K562 (cell line): ENCODE data around the gene UFSP1. TPM values are rescaled to one million over a fixed set of nuclear protein-coding genes. Genes with fewer than 3 reads are reported as not detected.

Experiments
- HEY1 ChIP-seq: fragments of 250-450 bp; sonication (Bioruptor Pico); IDR thresholded peaks from 2 replicates; pipeline ENCODE4 v1.5.0; 2020; ENCODE audit warnings: mild to moderate bottlenecking, moderate library complexity, borderline replicate concordance
- HIVEP1 ChIP-seq: fragments of 250-450 bp; sonication (Bioruptor Pico); IDR thresholded peaks from 2 replicates; pipeline ENCODE4 v1.4.0; 2020; ENCODE audit warnings: mild to moderate bottlenecking
- IFI16 ChIP-seq: fragments of 250-450 bp; sonication (Bioruptor Pico); IDR thresholded peaks from 2 replicates; pipeline ENCODE4 v2.1.2; 2022; ENCODE audit warnings: mild to moderate bottlenecking, inconsistent platforms
- JUN ChIP-seq, 2 experiments: sonication (generic) in 1 of 2; formaldehyde crosslinking in 1 of 2; IDR thresholded peaks; 2 replicates each; pipeline versions ENCODE4 v1.6.1 to v1.8.0; 2012 to 2022; ENCODE audit warnings: borderline replicate concordance in 2 of 2, mild to moderate bottlenecking in 2 of 2, improper control_type of control experiment in 1 of 2, low read depth in 1 of 2, low read length in 1 of 2, missing genetic modification reagents in 1 of 2
- PCBP2 ChIP-seq: fragments of 200-400 bp; formaldehyde crosslinking; IDR thresholded peaks from 2 replicates; pipeline ENCODE4 v1.6.1; 2018; ENCODE audit warnings: low read length, low read depth, mild to moderate bottlenecking, moderate library complexity; ENCODE audit not compliant: poor library complexity, severe bottlenecking
- RBM22 ChIP-seq: fragments of 200-400 bp; formaldehyde crosslinking; IDR thresholded peaks from 2 replicates; pipeline ENCODE4 v1.6.1; 2018; ENCODE audit warnings: low read length, low read depth; ENCODE audit not compliant: poor library complexity, severe bottlenecking
- SIN3B ChIP-seq: fragments of 450-650 bp; IDR thresholded peaks from 2 replicates; pipeline ENCODE4 v1.6.1; 2017; ENCODE audit warnings: low read depth, mild to moderate bottlenecking, moderate library complexity
- SRSF3 ChIP-seq: fragments of 200-400 bp; formaldehyde crosslinking; IDR thresholded peaks from 2 replicates; pipeline ENCODE4 v1.6.1; 2016; ENCODE audit warnings: mild to moderate bottlenecking, low read length, moderate library complexity; ENCODE audit not compliant: insufficient read depth
- ZNF644 ChIP-seq: fragments of 200-800 bp; sonication (Bioruptor generic); IDR thresholded peaks from 2 replicates; pipeline ENCODE4 v1.6.1; 2016; ENCODE audit warnings: low read depth, missing genetic modification characterization, missing compliant biosample characterization
- ZNF695 ChIP-seq: fragments of 450-650 bp; formaldehyde crosslinking; IDR thresholded peaks from 2 replicates; pipeline ENCODE4 v1.4.0; 2020; ENCODE audit warnings: mild to moderate bottlenecking, moderate library complexity
- ZNF830 ChIP-seq: fragments of 250-450 bp; sonication (Bioruptor Pico); IDR thresholded peaks from 2 replicates; pipeline ENCODE4 v1.5.0; 2021; ENCODE audit warnings: mild to moderate bottlenecking
- polyA plus RNA-seq, 8 experiments: library from polyadenylated mRNA; depleted of rRNA in 4 of 8; stranded (reverse) in 5 of 8; unstranded in 3 of 8; fragments of >200 nt; fragmentation: Nextera tagmentation in 2 of 8; fragmentation: Illumina TruSeq in 1 of 8; extraction: Ambion mirVana in 2 of 8; extraction: Trizol in 1 of 8; gene quantifications; 2 replicates each; pipeline versions ENCODE4 v1.2.1 to v1.2.3, GENCODE V29; 2011 to 2014; ENCODE audit warnings: inconsistent platforms in 1 of 8, missing spikeins in 1 of 8
- total RNA-seq, 7 experiments: library from RNA; depleted of rRNA in 6 of 7; stranded (reverse); fragments of >200 nt in 6 of 7; fragmentation: Illumina TruSeq in 2 of 7; extraction: Trizol in 2 of 7; gene quantifications; 2 replicates each; pipeline versions ENCODE4 v1.2.1 to v1.2.3, GENCODE V29; 2011 to 2021; ENCODE audit warnings: low replicate concordance in 1 of 7
- TF ChIP-seq, protein P1 (sequence below): fragments of 250-450 bp; sonication (Bioruptor Pico); IDR thresholded peaks from 2 replicates; pipeline ENCODE4 v1.4.0; 2020; ENCODE audit warnings: borderline replicate concordance
- TF ChIP-seq, protein P2 (sequence below): fragments of 450-650 bp; IDR thresholded peaks from 2 replicates; pipeline ENCODE4 v1.6.1; 2016; ENCODE audit warnings: mild to moderate bottlenecking
- TF ChIP-seq, protein P3 (sequence below), 2 experiments: fragments of 450-650 bp; IDR thresholded peaks; 2 replicates each; pipeline ENCODE4 v1.6.1; 2016; ENCODE audit warnings: mild to moderate bottlenecking in 2 of 2, borderline replicate concordance in 1 of 2, low read depth in 1 of 2, moderate library complexity in 1 of 2

Gene UFSP1
- total and polyA plus RNA-seq, 9 of the 15 experiments (the other 6 are each of a cell fraction or from before 2014, with no cell fraction given) = 0.50 to 18.8 (median 2.1) TPM

DNA sequence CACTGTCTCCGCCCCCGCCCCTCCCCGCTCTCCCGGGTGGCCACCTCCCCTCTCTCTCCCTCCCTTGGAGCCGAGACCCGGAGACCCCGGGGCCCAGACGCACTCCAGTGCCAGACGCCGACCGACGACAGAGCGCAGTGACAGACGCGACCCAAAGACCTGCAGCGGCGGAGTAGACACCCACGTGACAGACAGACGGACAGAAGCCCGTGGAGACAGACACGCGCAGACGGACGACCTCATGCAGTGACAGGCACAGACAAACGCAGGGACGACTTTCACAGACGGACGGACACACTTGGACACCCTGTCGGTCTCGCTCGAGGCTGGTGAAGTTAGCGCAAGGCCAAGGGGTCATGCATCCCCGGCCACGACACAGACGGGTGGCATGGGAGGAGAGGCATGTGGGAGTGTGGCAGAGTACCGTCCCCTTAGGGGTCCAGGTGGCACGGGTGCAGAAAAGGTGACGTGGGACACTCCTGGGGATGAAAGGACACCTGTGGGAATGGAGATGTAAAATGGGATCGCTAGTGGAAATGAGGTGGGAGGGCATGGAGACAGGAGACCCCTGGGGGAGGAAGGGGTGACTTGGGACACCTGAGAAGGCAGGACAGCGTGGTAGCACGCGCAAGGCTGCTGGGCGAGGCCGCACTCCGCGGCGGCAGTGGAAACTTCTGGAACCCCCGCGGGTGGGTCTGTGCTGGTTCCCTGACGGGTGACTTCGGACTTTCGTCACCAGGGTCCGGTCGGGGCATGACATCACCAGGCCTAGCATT, 6.6 kb upstream of the UFSP1 start (continued):
- TF ChIP-seq, protein P1, sequence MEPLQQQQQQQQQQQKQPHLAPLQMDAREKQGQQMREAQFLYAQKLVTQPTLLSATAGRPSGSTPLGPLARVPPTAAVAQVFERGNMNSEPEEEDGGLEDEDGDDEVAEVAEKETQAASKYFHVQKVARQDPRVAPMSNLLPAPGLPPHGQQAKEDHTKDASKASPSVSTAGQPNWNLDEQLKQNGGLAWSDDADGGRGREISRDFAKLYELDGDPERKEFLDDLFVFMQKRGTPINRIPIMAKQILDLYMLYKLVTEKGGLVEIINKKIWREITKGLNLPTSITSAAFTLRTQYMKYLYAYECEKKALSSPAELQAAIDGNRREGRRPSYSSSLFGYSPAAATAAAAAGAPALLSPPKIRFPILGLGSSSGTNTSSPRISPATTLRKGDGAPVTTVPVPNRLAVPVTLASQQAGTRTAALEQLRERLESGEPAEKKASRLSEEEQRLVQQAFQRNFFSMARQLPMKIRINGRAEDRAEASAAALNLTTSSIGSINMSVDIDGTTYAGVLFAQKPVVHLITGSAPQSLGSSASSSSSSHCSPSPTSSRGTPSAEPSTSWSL = no peak
- no peak for TF ChIP-seq SIN3B
- no peak for TF ChIP-seq ZNF695 (CRISPR knock-in tag)
- peak; percentile 70 for TF ChIP-seq JUN (IDR thresholded peaks at IDR 0.05; ENCODE audit: borderline replicate concordance, low read depth, low read length)
- TF ChIP-seq JUN (CRISPR knock-in tag; IDR thresholded peaks at IDR 0.05; ENCODE audit: borderline replicate concordance) = no peak
- TF ChIP-seq, protein P2, sequence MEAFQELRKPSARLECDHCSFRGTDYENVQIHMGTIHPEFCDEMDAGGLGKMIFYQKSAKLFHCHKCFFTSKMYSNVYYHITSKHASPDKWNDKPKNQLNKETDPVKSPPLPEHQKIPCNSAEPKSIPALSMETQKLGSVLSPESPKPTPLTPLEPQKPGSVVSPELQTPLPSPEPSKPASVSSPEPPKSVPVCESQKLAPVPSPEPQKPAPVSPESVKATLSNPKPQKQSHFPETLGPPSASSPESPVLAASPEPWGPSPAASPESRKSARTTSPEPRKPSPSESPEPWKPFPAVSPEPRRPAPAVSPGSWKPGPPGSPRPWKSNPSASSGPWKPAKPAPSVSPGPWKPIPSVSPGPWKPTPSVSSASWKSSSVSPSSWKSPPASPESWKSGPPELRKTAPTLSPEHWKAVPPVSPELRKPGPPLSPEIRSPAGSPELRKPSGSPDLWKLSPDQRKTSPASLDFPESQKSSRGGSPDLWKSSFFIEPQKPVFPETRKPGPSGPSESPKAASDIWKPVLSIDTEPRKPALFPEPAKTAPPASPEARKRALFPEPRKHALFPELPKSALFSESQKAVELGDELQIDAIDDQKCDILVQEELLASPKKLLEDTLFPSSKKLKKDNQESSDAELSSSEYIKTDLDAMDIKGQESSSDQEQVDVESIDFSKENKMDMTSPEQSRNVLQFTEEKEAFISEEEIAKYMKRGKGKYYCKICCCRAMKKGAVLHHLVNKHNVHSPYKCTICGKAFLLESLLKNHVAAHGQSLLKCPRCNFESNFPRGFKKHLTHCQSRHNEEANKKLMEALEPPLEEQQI = no peak
- no peak for TF ChIP-seq PCBP2
- TF ChIP-seq, protein P3, sequence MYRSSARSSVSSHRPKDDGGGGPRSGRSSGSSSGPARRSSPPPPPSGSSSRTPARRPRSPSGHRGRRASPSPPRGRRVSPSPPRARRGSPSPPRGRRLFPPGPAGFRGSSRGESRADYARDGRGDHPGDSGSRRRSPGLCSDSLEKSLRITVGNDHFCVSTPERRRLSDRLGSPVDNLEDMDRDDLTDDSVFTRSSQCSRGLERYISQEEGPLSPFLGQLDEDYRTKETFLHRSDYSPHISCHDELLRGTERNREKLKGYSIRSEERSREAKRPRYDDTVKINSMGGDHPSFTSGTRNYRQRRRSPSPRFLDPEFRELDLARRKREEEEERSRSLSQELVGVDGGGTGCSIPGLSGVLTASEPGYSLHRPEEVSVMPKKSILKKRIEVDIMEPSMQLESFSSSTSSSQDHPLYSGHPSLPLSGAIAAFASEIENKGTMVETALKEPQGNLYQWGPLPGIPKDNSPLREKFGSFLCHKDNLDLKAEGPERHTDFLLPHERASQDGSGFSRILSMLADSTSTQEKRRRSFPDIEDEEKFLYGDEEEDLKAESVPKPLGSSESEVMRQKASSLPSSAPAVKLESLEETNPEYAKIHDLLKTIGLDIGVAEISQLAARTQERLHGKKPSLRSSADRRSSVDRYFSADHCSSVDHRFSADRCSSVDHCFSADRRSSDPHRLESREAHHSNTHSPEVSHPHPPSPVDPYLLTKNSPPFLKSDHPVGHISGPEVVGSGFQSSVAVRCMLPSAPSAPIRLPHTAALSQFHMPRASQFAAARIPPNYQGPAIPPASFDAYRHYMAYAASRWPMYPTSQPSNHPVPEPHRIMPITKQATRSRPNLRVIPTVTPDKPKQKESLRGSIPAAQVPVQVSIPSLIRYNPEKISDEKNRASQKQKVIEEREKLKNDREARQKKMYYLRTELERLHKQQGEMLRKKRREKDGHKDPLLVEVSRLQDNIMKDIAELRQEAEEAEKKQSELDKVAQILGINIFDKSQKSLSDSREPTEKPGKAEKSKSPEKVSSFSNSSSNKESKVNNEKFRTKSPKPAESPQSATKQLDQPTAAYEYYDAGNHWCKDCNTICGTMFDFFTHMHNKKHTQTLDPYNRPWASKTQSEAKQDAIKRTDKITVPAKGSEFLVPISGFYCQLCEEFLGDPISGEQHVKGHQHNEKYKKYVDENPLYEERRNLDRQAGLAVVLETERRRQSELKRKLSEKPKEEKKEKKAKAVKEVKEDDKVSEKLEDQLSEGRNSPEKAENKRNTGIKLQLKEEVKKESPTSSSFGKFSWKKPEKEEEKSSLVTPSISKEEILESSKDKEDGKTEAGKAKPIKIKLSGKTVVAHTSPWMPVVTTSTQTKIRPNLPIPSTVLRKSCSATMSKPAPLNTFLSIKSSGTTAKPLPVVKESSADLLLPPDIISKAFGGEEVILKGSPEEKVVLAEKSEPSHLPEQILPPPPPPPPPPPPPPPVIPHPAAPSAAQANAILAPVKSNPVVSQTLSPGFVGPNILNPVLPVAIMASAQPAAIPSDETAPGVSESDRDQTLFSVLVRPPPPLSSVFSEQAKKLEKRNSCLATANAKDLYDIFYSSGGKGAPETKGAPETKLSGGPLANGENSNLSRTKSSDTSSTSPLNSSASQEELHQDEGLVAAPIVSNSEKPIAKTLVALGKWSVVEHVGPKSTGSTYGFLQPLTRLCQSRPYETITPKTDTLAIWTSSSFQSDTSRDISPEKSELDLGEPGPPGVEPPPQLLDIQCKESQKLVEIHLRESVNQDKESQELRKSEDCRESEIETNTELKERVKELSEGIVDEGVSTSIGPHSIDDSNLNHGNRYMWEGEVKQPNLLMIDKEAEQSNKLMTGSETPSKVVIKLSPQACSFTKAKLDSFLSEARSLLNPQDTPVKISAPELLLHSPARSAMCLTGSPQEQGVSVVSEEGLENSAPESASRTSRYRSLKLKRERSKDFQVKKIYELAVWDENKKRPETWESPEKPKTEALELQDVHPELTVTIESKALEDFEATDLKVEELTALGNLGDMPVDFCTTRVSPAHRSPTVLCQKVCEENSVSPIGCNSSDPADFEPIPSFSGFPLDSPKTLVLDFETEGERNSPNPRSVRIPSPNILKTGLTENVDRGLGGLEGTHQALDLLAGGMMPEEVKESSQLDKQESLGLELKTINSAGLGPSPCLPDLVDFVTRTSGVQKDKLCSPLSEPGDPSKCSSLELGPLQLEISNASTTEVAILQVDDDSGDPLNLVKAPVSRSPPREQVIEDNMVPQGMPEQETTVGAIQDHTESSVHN (IDR thresholded peaks at IDR 0.05; ENCODE audit: borderline replicate concordance in 1 of 2, low read depth in 1 of 2) = no peak
- no peak for TF ChIP-seq HIVEP1 (CRISPR knock-in tag)
- TF ChIP-seq ZNF644 (tag) = no peak
- TF ChIP-seq SRSF3 = no peak
- no peak for TF ChIP-seq RBM22
- no peak for TF ChIP-seq ZNF830 (CRISPR knock-in tag)
- TF ChIP-seq IFI16 (CRISPR knock-in tag) = no peak
- TF ChIP-seq HEY1 (CRISPR knock-in tag) = no peak
